ENCODE results near the gene SELENON.
A peak's percentile ranks its signal among the peaks of the same experiment; 100 is the strongest.

The SELENON gene

GRCh38 chr1:25806418-25806817 is 6.4 kb downstream of the SELENON start:
- no peak for DNase-seq (ENCODE audit: low read depth in 1 of 2, low spot score in 1 of 2)
- H3K27me3 ChIP-seq (ENCODE audit: insufficient read depth, poor library complexity, severe bottlenecking), result no peaks in the 10 kb centered on the region
- no peak overlapping the region for H3K27ac ChIP-seq (replicated peaks)
- no peak overlapping the region for H3K4me3 ChIP-seq (replicated peaks; ENCODE audit: insufficient read depth, low read length)
- TF ChIP-seq POLR2AphosphoS5 (IDR thresholded peaks at IDR 0.05; ENCODE audit: low read depth), result no peak
- no peak for TF ChIP-seq CTCF (IDR thresholded peaks at IDR 0.05; ENCODE audit: insufficient read depth, low read length)
- TF ChIP-seq SPI1 (IDR thresholded peaks at IDR 0.05; ENCODE audit: borderline replicate concordance, low read depth), result no peak
- TF ChIP-seq GABPA (IDR thresholded peaks at IDR 0.05; ENCODE audit: low read depth), result no peak
- no peak for TF ChIP-seq REST (IDR thresholded peaks at IDR 0.05; ENCODE audit: insufficient replicate concordance, low read depth)

- no peak for DNase-seq (ENCODE audit: low read depth in 1 of 2, low spot score in 1 of 2)
- H3K27me3 ChIP-seq (ENCODE audit: insufficient read depth, poor library complexity, severe bottlenecking), result no peaks in the 10 kb centered on the region
These were observed 7.7 kb downstream of the SELENON start for GRCh38 chr1:25807480-25808390.

GRCh38 chr1:25808481-25809244 is 8.7 kb downstream of the SELENON start:
- no peak for TF ChIP-seq CTCF (IDR thresholded peaks at IDR 0.05; ENCODE audit: insufficient read depth, low read length)
- TF ChIP-seq GABPA (IDR thresholded peaks at IDR 0.05; ENCODE audit: low read depth), result no peak
- no peak for TF ChIP-seq POLR2AphosphoS5 (IDR thresholded peaks at IDR 0.05; ENCODE audit: low read depth)
- TF ChIP-seq SPI1 (IDR thresholded peaks at IDR 0.05; ENCODE audit: borderline replicate concordance, low read depth), result no peak
- TF ChIP-seq REST (IDR thresholded peaks at IDR 0.05; ENCODE audit: insufficient replicate concordance, low read depth), result no peak
- no peaks in the 10 kb centered on the region for H3K27me3 ChIP-seq (ENCODE audit: insufficient read depth, poor library complexity, severe bottlenecking)
- no peak overlapping the region for H3K4me3 ChIP-seq (replicated peaks; ENCODE audit: insufficient read depth, low read length)
- no peak for DNase-seq (ENCODE audit: low read depth in 1 of 2, low spot score in 1 of 2)
- H3K27ac ChIP-seq (replicated peaks), result peak overlapping the region; percentile 70

More at GRCh38 chr1:25807480-25808390, 7.7 kb downstream of the SELENON start:
- Histone ChIP-seq H3K4me3 (replicated peaks; ENCODE audit: insufficient read depth, low read length) (no peak overlapping the region), H3K27ac (replicated peaks) (no peak overlapping the region)
- no peak for TF ChIP-seq CTCF (IDR thresholded peaks at IDR 0.05; ENCODE audit: insufficient read depth, low read length)
- TF ChIP-seq GABPA (IDR thresholded peaks at IDR 0.05; ENCODE audit: low read depth), result no peak
